SH-SY5Y (cell line): ENCODE measurements around the gene HLF.

Experiments used
- GATA2 ChIP-seq: IDR thresholded peaks from 2 replicates; pipeline ENCODE4 v1.6.1; 2011; ENCODE audit warnings: mild to moderate bottlenecking, low read depth, low read length
- GATA3 ChIP-seq: IDR thresholded peaks from 2 replicates; pipeline ENCODE4 v1.6.1; 2011; ENCODE audit warnings: low read depth, mild to moderate bottlenecking, low read length, moderate library complexity

GRCh38 chr17:55341432-55341831 is 76.7 kb downstream of the HLF start:
- no peak for TF ChIP-seq GATA2
- TF ChIP-seq GATA3: no peak
